Measurements from ENCODE around the gene DRD2.

DNA sequence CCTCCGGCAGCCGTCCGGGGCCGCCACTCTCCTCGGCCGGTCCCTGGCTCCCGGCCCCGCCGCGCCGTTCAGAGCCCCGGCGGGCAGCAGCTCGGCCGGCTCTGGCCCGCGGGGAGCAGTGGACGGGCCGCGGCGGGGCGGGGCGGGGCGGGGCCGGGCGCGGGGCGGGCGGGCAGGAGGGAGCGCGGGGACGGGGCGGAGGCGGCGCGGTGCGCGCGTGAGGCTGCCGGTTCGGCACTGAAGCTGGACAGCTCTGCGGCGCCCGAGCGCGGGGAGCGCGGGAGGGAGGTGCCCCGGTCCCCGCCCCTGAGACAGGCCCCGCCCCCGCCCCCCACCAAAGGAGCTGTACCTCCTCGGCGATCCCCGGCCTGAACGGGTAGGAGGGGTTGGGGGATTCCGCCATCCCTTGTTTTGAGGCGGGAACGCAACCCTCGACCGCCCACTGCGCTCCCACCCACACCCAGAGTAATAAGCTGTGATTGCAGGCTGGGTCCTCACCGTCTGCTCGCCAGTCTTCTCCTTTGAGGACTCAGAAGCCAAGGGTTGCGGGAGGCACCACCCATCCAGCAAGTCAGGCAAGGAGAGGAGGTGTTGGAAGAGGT, at the start of gene DRD2:
- TF ChIP-seq, protein P1, sequence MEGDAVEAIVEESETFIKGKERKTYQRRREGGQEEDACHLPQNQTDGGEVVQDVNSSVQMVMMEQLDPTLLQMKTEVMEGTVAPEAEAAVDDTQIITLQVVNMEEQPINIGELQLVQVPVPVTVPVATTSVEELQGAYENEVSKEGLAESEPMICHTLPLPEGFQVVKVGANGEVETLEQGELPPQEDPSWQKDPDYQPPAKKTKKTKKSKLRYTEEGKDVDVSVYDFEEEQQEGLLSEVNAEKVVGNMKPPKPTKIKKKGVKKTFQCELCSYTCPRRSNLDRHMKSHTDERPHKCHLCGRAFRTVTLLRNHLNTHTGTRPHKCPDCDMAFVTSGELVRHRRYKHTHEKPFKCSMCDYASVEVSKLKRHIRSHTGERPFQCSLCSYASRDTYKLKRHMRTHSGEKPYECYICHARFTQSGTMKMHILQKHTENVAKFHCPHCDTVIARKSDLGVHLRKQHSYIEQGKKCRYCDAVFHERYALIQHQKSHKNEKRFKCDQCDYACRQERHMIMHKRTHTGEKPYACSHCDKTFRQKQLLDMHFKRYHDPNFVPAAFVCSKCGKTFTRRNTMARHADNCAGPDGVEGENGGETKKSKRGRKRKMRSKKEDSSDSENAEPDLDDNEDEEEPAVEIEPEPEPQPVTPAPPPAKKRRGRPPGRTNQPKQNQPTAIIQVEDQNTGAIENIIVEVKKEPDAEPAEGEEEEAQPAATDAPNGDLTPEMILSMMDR (conservative IDR thresholded peaks at IDR 0.05): no peak
- TF ChIP-seq ZFX (IDR thresholded peaks at IDR 0.05): no peak
